Measurements from ENCODE around the gene APPBP2. TPM values are rescaled to one million over a fixed set of nuclear protein-coding genes. Genes with fewer than 3 reads are reported as not detected.
"Not testable (repeated sequence)": the region's sequence is repeated elsewhere in the genome, so short reads cannot be mapped to it uniquely, and the experiment has no call there.

The APPBP2 gene
- total RNA-seq, result 22.7 TPM
- long read RNA-seq, full-length matches to known transcripts, result 18 of 21 reads
- long read RNA-seq, partial matches to known transcripts, result 0 of 21 reads
- long read RNA-seq, other reads (novel, unspliced or antisense), result 3 of 21 reads

- ATAC-seq (peak; percentile 98), DNase-seq (peak; percentile 93)
- intact Hi-C loops (cut with micrococcal nuclease), result no loop called here
Observed at GRCh38 chr17:60525685-60526514, at the start of gene APPBP2. Gene APPBP2 (minus strand): TSS chr17:60526242. CDS start chr17:60525931, 311 bp downstream.

- peak; percentile 50 for ATAC-seq
- no peak for DNase-seq
- intact Hi-C loops (cut with micrococcal nuclease), result loop anchor here (10.0 kb wide), 1 partner anchor 61 kb away; no protein-coding TSS in a partner anchor
Observed at GRCh38 chr17:60573236-60574051, 47.4 kb upstream of the APPBP2 start.

GRCh38 chr17:60565233-60565632, 39.2 kb upstream of the APPBP2 start:
- no peak for ATAC-seq
- no peak for DNase-seq
- intact Hi-C loops (cut with micrococcal nuclease), result no loop called here

GRCh38 chr17:60563743-60564142, 37.7 kb upstream of the APPBP2 start:
- ATAC-seq (no peak), DNase-seq (no peak)
- intact Hi-C loops (cut with micrococcal nuclease), result no loop called here

GRCh38 chr17:60562421-60562820, 36.4 kb upstream of the APPBP2 start:
- intact Hi-C loops (cut with micrococcal nuclease), result no loop called here
- DNase-seq (no peak), ATAC-seq (no peak)

GRCh38 chr17:60560860-60561257, 34.8 kb upstream of the APPBP2 start:
- no peak for DNase-seq
- no peak for ATAC-seq
- intact Hi-C loops (cut with micrococcal nuclease), result no loop called here

GRCh38 chr17:60559995-60560859, 34.2 kb upstream of the APPBP2 start:
- no peak for ATAC-seq
- intact Hi-C loops (cut with micrococcal nuclease), result no loop called here
- no peak for DNase-seq

GRCh38 chr17:60559659-60559994, 33.6 kb upstream of the APPBP2 start:
- ATAC-seq (no peak), DNase-seq (no peak)
- intact Hi-C loops (cut with micrococcal nuclease), result no loop called here

- DNase-seq (no peak), ATAC-seq (no peak)
- intact Hi-C loops (cut with micrococcal nuclease), result no loop called here
Observed at GRCh38 chr17:60557805-60558204, 31.8 kb upstream of the APPBP2 start.

- intact Hi-C loops (cut with micrococcal nuclease), result no loop called here
- ATAC-seq (no peak), DNase-seq (no peak)
Observed at GRCh38 chr17:60555786-60556185, 29.7 kb upstream of the APPBP2 start.

GRCh38 chr17:60554377-60554788, 28.3 kb upstream of the APPBP2 start:
- no peak for ATAC-seq
- intact Hi-C loops (cut with micrococcal nuclease), result no loop called here
- no peak for DNase-seq

- DNase-seq, ATAC-seq: not testable (repeated sequence)
Observed at GRCh38 chr17:60552255-60552654, 26.2 kb upstream of the APPBP2 start.

GRCh38 chr17:60548990-60549389, 22.9 kb upstream of the APPBP2 start:
- ATAC-seq (no peak), DNase-seq (no peak)
- intact Hi-C loops (cut with micrococcal nuclease), result no loop called here

More at GRCh38 chr17:60552255-60552654, 26.2 kb upstream of the APPBP2 start:
- intact Hi-C loops (cut with micrococcal nuclease), result not testable (repeated sequence)

GRCh38 chr17:60545465-60546191, 19.6 kb upstream of the APPBP2 start:
- ATAC-seq (no peak), DNase-seq (no peak)
- intact Hi-C loops (cut with micrococcal nuclease), result no loop called here

- no peak for ATAC-seq
- intact Hi-C loops (cut with micrococcal nuclease), result no loop called here
- DNase-seq, result no peak
Observed at GRCh38 chr17:60542071-60542470, 16.0 kb upstream of the APPBP2 start.

GRCh38 chr17:60540460-60540859, 14.4 kb upstream of the APPBP2 start:
- ATAC-seq (no peak), DNase-seq (no peak)
- intact Hi-C loops (cut with micrococcal nuclease), result no loop called here

- ATAC-seq (no peak), DNase-seq (no peak)
- intact Hi-C loops (cut with micrococcal nuclease), result no loop called here
Observed at GRCh38 chr17:60539807-60540206, 13.8 kb upstream of the APPBP2 start.

- intact Hi-C loops (cut with micrococcal nuclease), result no loop called here
- ATAC-seq, result no peak
- DNase-seq, result no peak
Observed at GRCh38 chr17:60538726-60539125, 12.7 kb upstream of the APPBP2 start.
